ENCODE results near the gene PTPRE.

The PTPRE gene

GRCh38 chr10:127871631-127872010 lies 35.3 kb upstream of the PTPRE start:
- ChIA-PET CTCF (no interaction called here), POLR2A (no interaction called here)
- TF ChIP-seq CTCF (IDR thresholded peaks at IDR 0.05; ENCODE audit: control extremely low read depth, extremely low read depth, low read depth, missing control alignments): no peak
- DNase-seq (ENCODE audit: extremely low spot score): no peak

GRCh38 chr10:127872011-127872761 lies 34.7 kb upstream of the PTPRE start:
- no peak for TF ChIP-seq CTCF (IDR thresholded peaks at IDR 0.05; ENCODE audit: control extremely low read depth, extremely low read depth, low read depth, missing control alignments)
- POLR2A ChIA-PET: no interaction called here
- no peak for DNase-seq (ENCODE audit: extremely low spot score)
- CTCF ChIA-PET: no interaction called here

GRCh38 chr10:127872871-127873600 lies 33.9 kb upstream of the PTPRE start:
- no peak for TF ChIP-seq CTCF (IDR thresholded peaks at IDR 0.05; ENCODE audit: control extremely low read depth, extremely low read depth, low read depth, missing control alignments)

GRCh38 chr10:127873901-127874470 lies 32.9 kb upstream of the PTPRE start:
- POLR2A ChIA-PET: no interaction called here
- DNase-seq (ENCODE audit: extremely low spot score): no peak
- TF ChIP-seq CTCF (IDR thresholded peaks at IDR 0.05; ENCODE audit: control extremely low read depth, extremely low read depth, low read depth, missing control alignments): no peak
- CTCF ChIA-PET: no interaction called here

More at GRCh38 chr10:127872871-127873600, 33.9 kb upstream of the PTPRE start:
- CTCF ChIA-PET: no interaction called here
- POLR2A ChIA-PET: no interaction called here
- no peak for DNase-seq (ENCODE audit: extremely low spot score)

- no peak for TF ChIP-seq CTCF (IDR thresholded peaks at IDR 0.05; ENCODE audit: control extremely low read depth, extremely low read depth, low read depth, missing control alignments)
- no peak for DNase-seq (ENCODE audit: extremely low spot score)
- ChIA-PET POLR2A (no interaction called here), CTCF (no interaction called here)
Measured at GRCh38 chr10:127874671-127875448, 32.0 kb upstream of the PTPRE start.

- CTCF ChIA-PET: no interaction called here
- no peak for TF ChIP-seq CTCF (IDR thresholded peaks at IDR 0.05; ENCODE audit: control extremely low read depth, extremely low read depth, low read depth, missing control alignments)
- POLR2A ChIA-PET: no interaction called here
- DNase-seq (ENCODE audit: extremely low spot score): no peak
Measured at GRCh38 chr10:127875449-127875765, 31.5 kb upstream of the PTPRE start.
